HG03103 (cell line): Measurements from ENCODE around the gene C5AR1.
"Not testable (repeated sequence)": the region's sequence is repeated elsewhere in the genome, so short reads cannot be mapped to it uniquely, and the experiment has no call there.

Source experiments
- ATAC-seq: cut with Tn5 transposase; IDR thresholded peaks from one replicate; pipeline ENCODE4 v1.9.1; 2021; ENCODE audit warnings: low read depth; ENCODE audit not compliant: unreplicated experiment

The C5AR1 gene

DNA sequence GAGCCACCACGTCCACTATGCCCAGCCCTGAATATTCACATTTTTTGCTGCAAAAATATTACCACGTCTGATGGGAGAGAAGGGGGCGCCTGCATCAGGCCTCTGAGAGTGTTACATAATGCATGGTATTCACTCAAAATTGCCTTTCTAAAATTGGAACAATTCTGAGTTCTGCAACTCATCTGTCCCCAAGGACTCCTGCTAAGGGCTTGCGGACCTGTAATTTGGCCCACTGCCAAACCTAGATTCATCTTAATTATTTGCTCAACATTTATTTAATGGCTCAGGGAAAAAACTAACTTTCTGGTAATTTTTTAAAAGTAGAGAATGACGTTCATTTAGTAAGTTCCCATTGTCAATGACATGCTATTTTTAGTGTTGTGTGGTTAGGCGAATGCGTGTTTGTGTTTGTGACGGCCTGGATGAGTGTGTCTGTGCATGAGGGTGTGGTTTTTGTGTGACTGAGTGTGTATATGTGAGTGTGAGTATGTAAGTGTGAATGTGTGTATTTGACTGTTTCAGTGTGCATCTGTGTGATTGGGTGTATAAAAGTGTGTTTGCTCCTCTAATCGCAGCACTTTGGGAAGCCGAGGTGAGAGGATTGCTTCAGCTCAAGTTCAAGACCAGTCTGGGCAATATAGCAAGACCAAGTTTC lies 26.1 kb upstream of the C5AR1 start:
- no peak for ATAC-seq

GRCh38 chr19:47284324-47284899 lies 25.2 kb upstream of the C5AR1 start:
- no peak for ATAC-seq

DNA sequence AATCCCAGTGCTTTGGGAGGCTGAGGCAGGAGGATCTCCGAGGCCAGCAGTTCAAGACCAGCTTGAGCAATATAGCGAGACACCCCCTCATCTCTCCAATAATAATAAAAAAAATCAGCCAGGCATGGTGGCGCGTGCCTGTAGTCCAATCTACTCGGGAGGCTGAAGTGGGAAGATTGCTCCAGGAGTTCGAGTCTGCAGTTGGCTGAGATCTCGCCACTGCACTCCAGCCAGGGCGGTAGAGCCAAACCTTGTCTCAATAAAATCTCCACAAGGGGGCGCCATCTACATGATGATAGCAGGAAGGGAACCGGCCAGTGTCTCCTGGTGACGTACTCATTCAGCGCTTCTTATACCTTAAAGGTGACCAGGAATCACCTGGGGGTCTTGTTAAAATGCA lies 13.6 kb upstream of the C5AR1 start:
- no peak for ATAC-seq

GRCh38 chr19:47300867-47301266 lies 8.8 kb upstream of the C5AR1 start:
- ATAC-seq = not testable (repeated sequence)

- ATAC-seq = no peak
These were observed 7.4 kb upstream of the C5AR1 start for GRCh38 chr19:47302249-47302648.

- no peak for ATAC-seq
These were observed 5.7 kb upstream of the C5AR1 start for GRCh38 chr19:47303966-47304365.

GRCh38 chr19:47305309-47305751 lies 4.3 kb upstream of the C5AR1 start:
- no peak for ATAC-seq

DNA sequence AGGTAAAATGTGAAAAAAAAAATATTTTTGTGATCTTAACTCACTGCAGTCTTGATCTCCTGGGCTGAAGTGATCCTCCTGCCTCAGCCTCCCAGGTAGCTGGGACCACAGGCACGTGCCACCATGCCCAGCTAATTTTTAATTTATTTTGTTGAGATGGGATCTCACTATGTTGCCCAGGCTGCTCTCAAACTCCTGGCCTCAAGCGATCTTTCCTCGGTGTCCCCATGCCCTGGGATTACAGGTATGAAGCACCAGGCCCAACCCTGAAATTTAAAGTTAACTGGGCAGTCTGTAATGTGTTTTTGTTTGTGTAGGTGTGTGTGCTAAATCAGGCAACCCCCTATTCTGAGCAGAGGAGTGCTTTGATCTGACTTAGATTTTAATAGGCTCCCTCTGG lies 3.4 kb upstream of the C5AR1 start:
- no peak for ATAC-seq

DNA sequence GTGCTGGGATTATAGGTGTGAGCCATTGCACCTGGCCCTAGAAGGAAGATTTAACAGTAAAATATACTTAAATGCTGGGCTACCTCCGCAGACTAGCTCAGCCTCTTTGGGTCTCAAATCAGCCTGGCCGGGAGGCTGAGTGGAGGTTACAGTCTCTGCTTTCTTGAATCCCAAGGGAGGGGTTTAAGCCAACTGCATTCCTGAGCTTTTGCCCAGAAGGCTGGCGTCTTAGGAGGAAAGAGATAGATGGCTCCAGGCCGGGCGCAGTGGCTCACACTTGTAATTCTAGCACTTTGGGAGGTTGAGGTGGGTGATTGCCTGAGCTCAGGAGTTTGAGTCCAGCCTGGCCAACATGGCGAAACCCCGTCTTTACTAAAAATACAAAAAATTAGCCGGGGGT lies 623 bp upstream of the C5AR1 start:
- no peak for ATAC-seq

DNA sequence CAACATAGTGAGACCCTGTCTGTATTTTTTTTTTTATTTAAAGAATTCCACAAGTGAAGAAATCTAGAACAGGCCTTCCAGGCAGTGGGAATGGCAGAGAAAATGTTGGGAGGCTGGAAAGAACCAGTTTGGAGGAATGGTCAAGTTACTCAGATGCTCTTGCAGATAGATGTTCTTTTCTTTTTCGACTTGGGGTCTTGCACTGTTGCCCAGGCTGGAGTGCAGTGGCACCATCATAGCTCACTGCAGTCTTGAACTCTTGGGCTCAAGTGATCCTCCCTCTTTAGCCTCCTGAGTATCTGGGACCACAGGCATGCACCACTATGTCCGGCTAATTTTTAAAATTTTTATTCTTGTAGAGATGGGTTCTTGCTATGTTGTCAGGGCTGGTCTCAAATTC lies 662 bp downstream of the C5AR1 start:
- no peak for ATAC-seq

- no peak for ATAC-seq
These were observed 1.2 kb downstream of the C5AR1 start for GRCh38 chr19:47310819-47311218.

DNA sequence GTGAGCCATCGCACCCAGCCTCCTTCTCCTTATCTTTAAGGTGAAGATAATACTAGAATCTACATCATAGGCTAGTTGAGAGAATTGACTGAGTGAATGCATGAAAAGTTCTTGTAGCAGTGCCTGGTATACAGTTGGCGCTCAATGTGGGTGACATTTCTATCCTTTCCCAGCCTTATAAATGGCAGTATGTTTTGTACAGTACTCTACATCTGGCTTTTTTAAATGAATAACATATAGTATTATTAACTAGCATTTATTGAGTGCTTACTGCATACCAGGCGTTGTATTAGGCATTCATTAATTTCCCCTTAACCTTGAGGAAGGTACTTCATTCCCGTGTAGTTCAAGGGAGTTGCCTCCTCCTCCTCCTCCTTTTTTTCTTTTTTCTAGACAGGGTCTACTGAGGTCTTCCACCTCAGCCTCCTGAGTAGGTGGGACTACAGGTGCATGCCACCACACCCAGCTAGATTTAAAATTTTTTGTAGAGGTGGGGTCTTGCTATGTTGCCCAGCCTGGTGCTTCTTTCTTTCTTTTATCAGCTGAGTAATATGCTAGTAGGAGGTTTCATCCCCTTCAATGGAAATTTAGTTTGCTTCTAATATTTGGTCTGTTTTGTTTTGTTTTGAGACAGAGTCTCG lies 2.8 kb downstream of the C5AR1 start:
- no peak for ATAC-seq

DNA sequence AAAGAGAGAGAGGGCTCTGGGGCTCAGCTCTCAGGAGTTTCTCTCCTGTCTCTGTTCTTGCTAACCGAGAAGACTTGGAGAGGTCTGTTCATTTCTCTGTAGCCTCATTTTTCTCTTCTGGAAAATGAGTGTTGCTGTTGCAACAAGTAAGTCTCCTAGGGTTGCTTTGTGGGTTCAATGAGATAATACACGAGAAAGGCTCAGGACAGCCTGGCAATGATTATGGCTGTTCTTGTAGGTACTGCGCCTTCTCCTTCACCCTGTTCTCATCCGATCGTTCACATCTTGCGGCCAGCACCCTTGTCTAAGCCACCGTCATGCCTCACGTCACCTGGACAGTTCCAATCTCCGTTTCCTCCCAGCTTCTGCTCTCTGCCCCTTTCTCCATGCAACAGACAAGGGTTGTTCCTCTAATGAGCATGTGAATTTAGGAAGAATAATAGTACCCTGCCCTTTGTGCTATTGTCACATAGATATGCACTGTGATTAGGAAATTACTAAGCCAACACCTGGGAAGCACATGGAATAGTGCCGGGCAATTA lies 4.2 kb downstream of the C5AR1 start:
- no peak for ATAC-seq

GRCh38 chr19:47315125-47315821 lies 5.6 kb downstream of the C5AR1 start:
- ATAC-seq = no peak

DNA sequence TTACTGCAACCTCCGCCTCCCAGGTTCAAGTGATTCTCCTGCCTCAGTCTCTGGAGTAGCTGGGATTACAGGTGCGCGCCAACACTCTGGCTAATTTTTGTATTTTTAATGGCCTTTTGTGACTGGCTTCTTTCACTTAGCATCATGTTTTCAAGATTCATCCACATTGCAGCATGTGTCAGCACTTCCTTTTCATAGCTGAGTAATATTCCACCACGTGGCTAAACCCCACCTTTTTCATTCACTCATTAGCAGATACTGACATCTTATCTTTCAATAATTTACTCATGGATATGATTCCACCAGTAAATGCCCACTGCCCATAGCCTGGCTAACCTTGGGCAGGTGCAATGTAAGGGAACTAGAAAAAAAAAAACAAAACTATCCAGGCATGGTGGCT lies 6.9 kb downstream of the C5AR1 start:
- no peak for ATAC-seq

DNA sequence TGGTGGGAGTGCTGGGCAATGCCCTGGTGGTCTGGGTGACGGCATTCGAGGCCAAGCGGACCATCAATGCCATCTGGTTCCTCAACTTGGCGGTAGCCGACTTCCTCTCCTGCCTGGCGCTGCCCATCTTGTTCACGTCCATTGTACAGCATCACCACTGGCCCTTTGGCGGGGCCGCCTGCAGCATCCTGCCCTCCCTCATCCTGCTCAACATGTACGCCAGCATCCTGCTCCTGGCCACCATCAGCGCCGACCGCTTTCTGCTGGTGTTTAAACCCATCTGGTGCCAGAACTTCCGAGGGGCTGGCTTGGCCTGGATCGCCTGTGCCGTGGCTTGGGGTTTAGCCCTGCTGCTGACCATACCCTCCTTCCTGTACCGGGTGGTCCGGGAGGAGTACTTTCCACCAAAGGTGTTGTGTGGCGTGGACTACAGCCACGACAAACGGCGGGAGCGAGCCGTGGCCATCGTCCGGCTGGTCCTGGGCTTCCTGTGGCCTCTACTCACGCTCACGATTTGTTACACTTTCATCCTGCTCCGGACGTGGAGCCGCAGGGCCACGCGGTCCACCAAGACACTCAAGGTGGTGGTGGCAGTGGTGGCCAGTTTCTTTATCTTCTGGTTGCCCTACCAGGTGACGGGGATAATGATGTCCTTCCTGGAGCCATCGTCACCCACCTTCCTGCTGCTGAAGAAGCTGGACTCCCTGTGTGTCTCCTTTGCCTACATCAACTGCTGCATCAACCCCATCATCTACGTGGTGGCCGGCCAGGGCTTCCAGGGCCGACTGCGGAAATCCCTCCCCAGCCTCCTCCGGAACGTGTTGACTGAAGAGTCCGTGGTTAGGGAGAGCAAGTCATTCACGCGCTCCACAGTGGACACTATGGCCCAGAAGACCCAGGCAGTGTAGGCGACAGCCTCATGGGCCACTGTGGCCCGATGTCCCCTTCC lies 10.5 kb downstream of the C5AR1 start:
- no peak for ATAC-seq

GRCh38 chr19:47321630-47322029 lies 12.0 kb downstream of the C5AR1 start:
- no peak for ATAC-seq

- ATAC-seq = no peak
These were observed 12.4 kb downstream of the C5AR1 start for GRCh38 chr19:47322058-47322457.

DNA sequence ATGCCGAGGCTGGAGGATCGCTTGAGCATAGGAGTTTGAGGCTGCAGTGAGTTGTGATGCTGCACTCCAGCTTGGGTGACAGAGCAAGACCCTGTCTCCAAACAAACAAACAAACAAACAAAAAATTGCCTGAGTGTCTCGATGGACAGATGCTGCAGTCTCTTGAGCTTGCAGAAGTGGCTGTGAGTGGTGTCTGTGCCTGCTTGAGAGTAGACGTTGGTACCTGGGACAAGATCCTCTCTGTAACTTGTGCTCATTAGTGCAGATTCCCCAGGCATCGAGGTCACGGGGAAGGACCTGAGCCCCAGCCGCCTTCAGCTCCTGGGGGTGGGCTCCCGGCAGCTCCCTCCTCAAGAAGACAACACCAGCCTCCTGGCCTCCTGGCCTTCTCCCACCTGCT lies 13.7 kb downstream of the C5AR1 start:
- no peak for ATAC-seq

- no peak for ATAC-seq
These were observed 14.2 kb downstream of the C5AR1 start for GRCh38 chr19:47323872-47324271.
